Spleen (tissue), 11 donors: Measurements from ENCODE around the gene PITPNM1. TPM values are rescaled to one million over a fixed set of nuclear protein-coding genes. Genes with fewer than 3 reads are reported as not detected.

Experiments
- DNase-seq: peaks from one replicate; pipeline ENCODE4 v3.0.0-alpha.2; 2020
- H3K27ac ChIP-seq, 8 donors: fragments of 200-600 bp; sonication (generic) in 7 of 8; 1 replicate in 4 of 8; 2 replicates in 4 of 8; pipeline versions ENCODE4 v1.5.0 to v1.8.0; 2016 to 2021; ENCODE audit warnings: inconsistent platforms in 4 of 8, mild to moderate bottlenecking in 4 of 8, moderate library complexity in 1 of 8
- H3K27me3 ChIP-seq, 7 donors: fragments of 200-600 bp; sonication (generic) in 6 of 7; replicated peaks in 1 of 7; 1 replicate in 4 of 7; 2 replicates in 3 of 7; pipeline versions ENCODE4 v1.5.0 to v1.8.0; 2016 to 2021; ENCODE audit warnings: inconsistent platforms in 3 of 7, mild to moderate bottlenecking in 1 of 7
- H3K36me3 ChIP-seq, 6 donors: fragments of 200-600 bp; sonication (generic) in 5 of 6; 1 replicate in 4 of 6; 2 replicates in 2 of 6; pipeline versions ENCODE4 v1.5.0 to v1.8.0; 2016 to 2021; ENCODE audit warnings: inconsistent platforms in 2 of 6
- H3K4me1 ChIP-seq, 6 donors: fragments of 200-600 bp; sonication (generic) in 5 of 6; 1 replicate in 3 of 6; 2 replicates in 3 of 6; pipeline versions ENCODE4 v1.5.0 to v1.8.0; 2016 to 2021; ENCODE audit warnings: inconsistent platforms in 3 of 6
- H3K4me3 ChIP-seq, 8 donors: fragments of 200-600 bp; sonication (generic) in 7 of 8; 1 replicate in 4 of 8; 2 replicates in 4 of 8; pipeline versions ENCODE4 v1.5.0 to v1.8.0; 2016 to 2021; ENCODE audit warnings: inconsistent platforms in 4 of 8, mild to moderate bottlenecking in 4 of 8, moderate library complexity in 2 of 8
- H3K9me3 ChIP-seq, 8 donors: fragments of 200-600 bp; sonication (generic) in 7 of 8; 1 replicate in 4 of 8; 2 replicates in 4 of 8; pipeline versions ENCODE4 v1.5.0 to v1.8.0; 2016 to 2021; ENCODE audit warnings: inconsistent platforms in 4 of 8
- CTCF ChIP-seq, 11 experiments: fragments of 200-600 bp in 7 of 11; fragments of 450-650 bp in 4 of 11; sonication (generic) in 4 of 11; IDR thresholded peaks in 8 of 11; conservative IDR thresholded peaks in 3 of 11; 1 replicate in 7 of 11; 2 replicates in 4 of 11; pipeline versions ENCODE4 v1.4.0 to v1.8.0; 2016 to 2021; ENCODE audit warnings: antibody characterized with exemption in 11 of 11, inconsistent platforms in 4 of 11, mild to moderate bottlenecking in 1 of 11
- POLR2A ChIP-seq, 3 donors: fragments of 450-650 bp; IDR thresholded peaks; one replicate each; pipeline ENCODE4 v1.5.1; 2017; ENCODE audit warnings: antibody characterized with exemption in 3 of 3, mild to moderate bottlenecking in 1 of 3
- POLR2AphosphoS5 ChIP-seq, 3 donors: sonication (generic); formaldehyde crosslinking; IDR thresholded peaks; one replicate each; pipeline ENCODE4 v1.5.1; 2017; ENCODE audit warnings: antibody characterized with exemption in 3 of 3
- whole genome bisulfite sequencing, 5 donors: extraction: QIAGEN DNeasy Blood & Tissue Kit in 3 of 5; methylation state at CpG; one replicate each; pipeline versions ENCODE4 v1.1.5 to v1.1.7; 2013 to 2018; 5-methylcytosine and 5-hydroxymethylcytosine counted together
- intact Hi-C: fragments of 100-400 bp; cut with DNase I; formaldehyde crosslinking; loops from one replicate; pipeline ENCODE4 v1.15.0; 2023; ENCODE audit warnings: low total_unique reads
- microRNA-seq, 3 donors: library from miRNA; unstranded; fragments of <30 nt; microRNA quantifications; one replicate each; pipeline versions ENCODE4 to v1.1.0, GENCODE V29; 2019 to 2020
- polyA plus RNA-seq, 3 donors: library from polyadenylated mRNA; stranded (reverse); fragments of 200-250 nt; gene quantifications; one replicate each; pipeline ENCODE4 v1.2.1, GENCODE V29; 2013
- small RNA-seq, 4 donors: library from RNA; depleted of rRNA; stranded (forward); fragments of <200 nt; gene quantifications; one replicate each; pipeline ENCODE3, GENCODE V24; 2016
- total RNA-seq, 7 donors: library from RNA; depleted of rRNA in 3 of 7; stranded (reverse); fragments of >200 nt in 3 of 7; fragmentation: NEBNext Ultra II Directional in 4 of 7; extraction: Animal tissue kit (Norgen Biotek cat#: 25700) in 4 of 7; gene quantifications; one replicate each; pipeline versions ENCODE4 v1.1.0 to v1.2.1, GENCODE V29; 2016 to 2021
- donor health status: healthy with polysubstance abuse.
- donor health status: DM: no; HTN: no; CAD: no; lungs with moderate emphysema.
- donor health status: DM: no; HTN: no; CAD: no.
- donor health status: Bipolar disorder and iron deficiency.
- donor health status: healthy.
- donor health status: DM: no; HTN: no; CAD: no.
- donor health status: DM: yes; HTN: yes; CAD: no.

PITPNM1 gene
- total and polyA plus RNA-seq, 10 donors, result 17.8 to 86.9 (median 64.9) TPM

GRCh38 chr11:67449116-67449844 is 55.9 kb downstream of the PITPNM1 start:
- no peaks in the 10 kb centered on the region for H3K36me3 ChIP-seq
- no peak for DNase-seq
- no peaks in the 10 kb centered on the region for H3K27me3 ChIP-seq
- H3K4me1 ChIP-seq, result peaks cover 33 to 97% (median 88%) of the 10 kb centered on the region in 6 donors
- no peak overlapping the region for H3K4me3 ChIP-seq
- peak overlapping the region in 4 of 8 donors; percentile 27 to 66 (median 50) for H3K27ac ChIP-seq
- H3K9me3 ChIP-seq, result no peaks in the 10 kb centered on the region
- TF ChIP-seq POLR2A (IDR thresholded peaks at IDR 0.05) (no peak), CTCF (IDR thresholded peaks at IDR 0.05 in 8 of 11, conservative IDR thresholded peaks at IDR 0.05 in 3 of 11) (no peak), POLR2AphosphoS5 (IDR thresholded peaks at IDR 0.05) (peak in 1 of 3 donors; percentile 40)
- intact Hi-C loops, result no loop called here
- 50 to 54% (median 51%) methylated on average over 9 of the region's 9 CpGs for WGBS, 5 donors

- no peak for DNase-seq
- peaks cover 35 to 96% (median 92%) of the 10 kb centered on the region in 6 donors for H3K4me1 ChIP-seq
- H3K4me3 ChIP-seq, result no peak overlapping the region
These were observed 56.9 kb downstream of the PITPNM1 start for GRCh38 chr11:67448220-67448609.

GRCh38 chr11:67445515-67445914 is 59.6 kb downstream of the PITPNM1 start:
- peaks cover 0 to 20% (median 0%) of the 10 kb centered on the region in 6 donors for H3K36me3 ChIP-seq
- H3K27me3 ChIP-seq, result no peaks in the 10 kb centered on the region
- intact Hi-C loops, result no loop called here
- no peak overlapping the region for H3K4me3 ChIP-seq
- TF ChIP-seq POLR2A (IDR thresholded peaks at IDR 0.05), result no peak
- no peak for TF ChIP-seq CTCF (IDR thresholded peaks at IDR 0.05 in 8 of 11, conservative IDR thresholded peaks at IDR 0.05 in 3 of 11)
- TF ChIP-seq POLR2AphosphoS5 (IDR thresholded peaks at IDR 0.05), result no peak
- no peaks in the 10 kb centered on the region for H3K9me3 ChIP-seq
- peaks cover 42 to 96% (median 94%) of the 10 kb centered on the region in 6 donors for H3K4me1 ChIP-seq
- H3K27ac ChIP-seq, result peak overlapping the region in 7 of 8 donors; percentile 41 to 97 (median 92)
- 77 to 99% (median 86%) methylated on average over 5 of the region's 5 CpGs for WGBS, 5 donors
- no peak for DNase-seq

More at GRCh38 chr11:67448220-67448609, 56.9 kb downstream of the PITPNM1 start:
- H3K27me3 ChIP-seq, result no peaks in the 10 kb centered on the region
- H3K36me3 ChIP-seq, result no peaks in the 10 kb centered on the region
- 89 to 98% (median 96%) methylated on average over 6 to 7 of the region's 7 CpGs for WGBS, 5 donors
- H3K9me3 ChIP-seq, result no peaks in the 10 kb centered on the region
- intact Hi-C loops, result no loop called here
- H3K27ac ChIP-seq, result peak overlapping the region in 4 of 8 donors; percentile 0 to 96 (median 47)
- no peak for TF ChIP-seq POLR2A (IDR thresholded peaks at IDR 0.05)
- no peak for TF ChIP-seq POLR2AphosphoS5 (IDR thresholded peaks at IDR 0.05)

GRCh38 chr11:67442504-67443404 is 62.4 kb downstream of the PITPNM1 start:
- Histone ChIP-seq H3K27me3 (no peaks in the 10 kb centered on the region), H3K9me3 (no peaks in the 10 kb centered on the region), H3K4me1 (peaks cover 53 to 99% (median 97%) of the 10 kb centered on the region in 6 donors), H3K36me3 (peaks cover 0 to 47% (median 2%) of the 10 kb centered on the region in 6 donors), H3K27ac (peak overlapping the region; percentile 87 to 97 (median 92)), H3K4me3 (peak overlapping the region; percentile 60 to 77 (median 64))
- DNase-seq, result peak; percentile 87
- TF ChIP-seq POLR2A (IDR thresholded peaks at IDR 0.05) (no peak), POLR2AphosphoS5 (IDR thresholded peaks at IDR 0.05) (peak in 1 of 3 donors; percentile 57)
- intact Hi-C loops, result no loop called here
- WGBS, 5 donors, result 50 to 66% (median 63%) methylated on average over 31 to 45 of the region's 45 CpGs

Small RNA genes lying within 50 kb of the gene (microRNA-seq; reads per million reads assigned to microRNA genes)
- gene MIR6752, result 0.36 to 1.8 (median 0.85) reads per million in 3 donors

Small RNA genes lying within 50 kb of the gene (small RNA-seq; reads per million reads assigned to genes)
- 0 to 0.30 (median 0.14) reads per million in 4 donors for gene MIR6752

Other genes starting within 250 kb of the PITPNM1 start
- gene GRK2, start 238.9 kb downstream of the PITPNM1 start, total RNA-seq, result 100 to 1,000 TPM; 168 to 301 (median 263) TPM
- 100 to 1,000 TPM; 119 to 270 (median 192) TPM for gene GRK2, start 238.9 kb downstream of the PITPNM1 start, polyA plus RNA-seq
- gene ANKRD13D, start 216.1 kb downstream of the PITPNM1 start, total RNA-seq, result 100 to 1,000 TPM in 5 of 7 donors, 10 to 100 TPM in 2; 67.3 to 151 (median 124) TPM
- 100 to 1,000 TPM in 2 of 3 donors, 10 to 100 TPM in 1; 65.2 to 138 (median 129) TPM for gene ANKRD13D, start 216.1 kb downstream of the PITPNM1 start, polyA plus RNA-seq
- 10 to 100 TPM; 14.6 to 31.8 (median 22.9) TPM for gene SSH3, start 201.8 kb downstream of the PITPNM1 start, total RNA-seq
- 10 to 100 TPM in 1 of 3 donors, 1 to 10 TPM in 2; 4.3 to 11.1 (median 5.9) TPM for gene SSH3, start 201.8 kb downstream of the PITPNM1 start, polyA plus RNA-seq
- gene POLD4, start 151.8 kb downstream of the PITPNM1 start, total RNA-seq, result 100 to 1,000 TPM in 4 of 7 donors, 10 to 100 TPM in 3; 81.4 to 159 (median 103) TPM
- gene POLD4, start 151.8 kb downstream of the PITPNM1 start, polyA plus RNA-seq, result 100 to 1,000 TPM; 267 to 290 (median 279) TPM
- gene CLCF1, start 131.8 kb downstream of the PITPNM1 start, total RNA-seq, result 10 to 100 TPM in 2 of 7 donors, 1 to 10 TPM in 5; 4.3 to 13.7 (median 6.7) TPM
- 1 to 10 TPM; 6.0 to 9.3 (median 9.0) TPM for gene CLCF1, start 131.8 kb downstream of the PITPNM1 start, polyA plus RNA-seq
- 10 to 100 TPM; 21.6 to 37.5 (median 29.7) TPM for gene RAD9A, start 113.4 kb downstream of the PITPNM1 start, total RNA-seq
- gene RAD9A, start 113.4 kb downstream of the PITPNM1 start, polyA plus RNA-seq, result 10 to 100 TPM; 18.2 to 44.8 (median 37.1) TPM
- gene PPP1CA, start 103.5 kb downstream of the PITPNM1 start, total RNA-seq, result 100 to 1,000 TPM; 147 to 192 (median 157) TPM
- gene PPP1CA, start 103.5 kb downstream of the PITPNM1 start, polyA plus RNA-seq, result 100 to 1,000 TPM; 152 to 207 (median 170) TPM
- gene TBC1D10C, start 101.3 kb downstream of the PITPNM1 start, total RNA-seq, result 100 to 1,000 TPM in 4 of 7 donors, 10 to 100 TPM in 3; 66.3 to 132 (median 101) TPM
- 100 to 1,000 TPM; 174 to 270 (median 196) TPM for gene TBC1D10C, start 101.3 kb downstream of the PITPNM1 start, polyA plus RNA-seq
- gene CARNS1, start 89.7 kb downstream of the PITPNM1 start, total RNA-seq, result 1 to 10 TPM; 1.9 to 4.4 (median 2.1) TPM
- gene CARNS1, start 89.7 kb downstream of the PITPNM1 start, polyA plus RNA-seq, result 1 to 10 TPM; 1.0 to 2.0 (median 1.8) TPM
- 10 to 100 TPM; 51.5 to 65.4 (median 55.4) TPM for gene RPS6KB2, start 76.9 kb downstream of the PITPNM1 start, total RNA-seq
- 10 to 100 TPM; 39.5 to 95.0 (median 53.8) TPM for gene RPS6KB2, start 76.9 kb downstream of the PITPNM1 start, polyA plus RNA-seq
- 100 to 1,000 TPM; 119 to 278 (median 187) TPM for gene PTPRCAP, start 67.7 kb downstream of the PITPNM1 start, total RNA-seq
- gene PTPRCAP, start 67.7 kb downstream of the PITPNM1 start, polyA plus RNA-seq, result 100 to 1,000 TPM; 410 to 557 (median 479) TPM
- 100 to 1,000 TPM in 4 of 7 donors, 10 to 100 TPM in 3; 68.1 to 143 (median 117) TPM for gene CORO1B, start 61.9 kb downstream of the PITPNM1 start, total RNA-seq
- gene CORO1B, start 61.9 kb downstream of the PITPNM1 start, polyA plus RNA-seq, result 10 to 100 TPM; 40.5 to 70.8 (median 53.7) TPM
- gene GPR152, start 52.6 kb downstream of the PITPNM1 start, total RNA-seq, result not detected
- gene GPR152, start 52.6 kb downstream of the PITPNM1 start, polyA plus RNA-seq, result under 1 TPM in 1 of 3 donors, not detected in 2; 0.10 TPM
- 10 to 100 TPM; 12.7 to 27.3 (median 21.3) TPM for gene CABP4, start 50.0 kb downstream of the PITPNM1 start, total RNA-seq
- gene CABP4, start 50.0 kb downstream of the PITPNM1 start, polyA plus RNA-seq, result 1 to 10 TPM; 2.6 to 6.2 (median 3.0) TPM
- 100 to 1,000 TPM in 3 of 7 donors, 10 to 100 TPM in 4; 48.5 to 192 (median 66.6) TPM for gene TMEM134, start 36.1 kb downstream of the PITPNM1 start, total RNA-seq
- gene TMEM134, start 36.1 kb downstream of the PITPNM1 start, polyA plus RNA-seq, result 100 to 1,000 TPM in 1 of 3 donors, 10 to 100 TPM in 2; 94.6 to 123 (median 95.1) TPM
- gene AIP, start 22.3 kb downstream of the PITPNM1 start, total RNA-seq, result 10 to 100 TPM; 72.2 to 95.8 (median 88.1) TPM
- 100 to 1,000 TPM; 135 to 146 (median 141) TPM for gene AIP, start 22.3 kb downstream of the PITPNM1 start, polyA plus RNA-seq
- gene CDK2AP2, start 2.8 kb upstream of the PITPNM1 start, total RNA-seq, result 10 to 100 TPM; 32.9 to 49.9 (median 40.9) TPM
- gene CDK2AP2, start 2.8 kb upstream of the PITPNM1 start, polyA plus RNA-seq, result 10 to 100 TPM; 35.6 to 57.1 (median 51.0) TPM
- not detected for gene CABP2, start 18.1 kb upstream of the PITPNM1 start, total RNA-seq
- gene CABP2, start 18.1 kb upstream of the PITPNM1 start, polyA plus RNA-seq, result not detected
- gene GSTP1, start 78.4 kb upstream of the PITPNM1 start, total RNA-seq, result 100 to 1,000 TPM; 211 to 338 (median 275) TPM
- 100 to 1,000 TPM; 310 to 399 (median 343) TPM for gene GSTP1, start 78.4 kb upstream of the PITPNM1 start, polyA plus RNA-seq
- 100 to 1,000 TPM; 145 to 258 (median 185) TPM for gene NDUFV1, start 101.6 kb upstream of the PITPNM1 start, total RNA-seq
- 100 to 1,000 TPM; 132 to 257 (median 213) TPM for gene NDUFV1, start 101.6 kb upstream of the PITPNM1 start, polyA plus RNA-seq
- gene NUDT8, start 124.6 kb upstream of the PITPNM1 start, total RNA-seq, result 1 to 10 TPM; 2.7 to 7.9 (median 5.8) TPM
- gene NUDT8, start 124.6 kb upstream of the PITPNM1 start, polyA plus RNA-seq, result 1 to 10 TPM; 5.4 to 9.2 (median 6.5) TPM
- not detected for gene TBX10, start 134.4 kb upstream of the PITPNM1 start, total RNA-seq
- under 1 TPM in 1 of 3 donors, not detected in 2; 0.08 TPM for gene TBX10, start 134.4 kb upstream of the PITPNM1 start, polyA plus RNA-seq
- gene ACY3, start 145.4 kb upstream of the PITPNM1 start, total RNA-seq, result 1 to 10 TPM in 3 of 7 donors, under 1 TPM in 3, not detected in 1; 0.39 to 2.0 (median 0.98) TPM
- 1 to 10 TPM; 1.1 to 5.7 (median 1.2) TPM for gene ACY3, start 145.4 kb upstream of the PITPNM1 start, polyA plus RNA-seq
- not detected for gene ALDH3B2, start 169.3 kb upstream of the PITPNM1 start, total RNA-seq
- under 1 TPM in 1 of 3 donors, not detected in 2; 0.03 TPM for gene ALDH3B2, start 169.3 kb upstream of the PITPNM1 start, polyA plus RNA-seq